Bronchial epithelial cell (primary cell): ENCODE measurements around the gene PRKCH. TPM values are rescaled to one million over a fixed set of nuclear protein-coding genes. Genes with fewer than 3 reads are reported as not detected.

Experiments
- DNase-seq: peaks from one replicate; pipeline ENCODE4 v3.0.0-alpha.2; 2010; ENCODE audit warnings: low read depth
- FAIRE-seq: peaks from 2 replicates; lab custom pipeline; 2011; peaks lifted over from hg19 to GRCh38; lab: Jason Lieb, UNC
- H3K27me3 ChIP-seq: 2 replicates; pipeline ENCODE4 v1.5.1; 2011; ENCODE audit warnings: low read length; ENCODE audit not compliant: control insufficient read depth, insufficient read depth
- H3K36me3 ChIP-seq: 2 replicates; pipeline ENCODE4 v1.5.1; 2011; ENCODE audit warnings: low read length; ENCODE audit not compliant: control insufficient read depth, insufficient read depth
- H3K4me3 ChIP-seq: 2 replicates; pipeline ENCODE4 v1.5.1; 2011; ENCODE audit warnings: mild to moderate bottlenecking, low read depth, low read length, control low read depth
- CTCF ChIP-seq: IDR thresholded peaks from 2 replicates; pipeline ENCODE4 v1.5.1; 2011; ENCODE audit warnings: mild to moderate bottlenecking, moderate library complexity, low read length, control low read depth, inconsistent platforms; ENCODE audit not compliant: insufficient read depth, severe bottlenecking
- total RNA-seq: library from RNA; depleted of rRNA; stranded (reverse); fragments of >200 nt; gene quantifications from 2 replicates; pipeline ENCODE4 v1.2.1, GENCODE V29; 2014

Gene PRKCH
- total RNA-seq, 1 donor from 2014 or later = 24.5 TPM

DNA sequence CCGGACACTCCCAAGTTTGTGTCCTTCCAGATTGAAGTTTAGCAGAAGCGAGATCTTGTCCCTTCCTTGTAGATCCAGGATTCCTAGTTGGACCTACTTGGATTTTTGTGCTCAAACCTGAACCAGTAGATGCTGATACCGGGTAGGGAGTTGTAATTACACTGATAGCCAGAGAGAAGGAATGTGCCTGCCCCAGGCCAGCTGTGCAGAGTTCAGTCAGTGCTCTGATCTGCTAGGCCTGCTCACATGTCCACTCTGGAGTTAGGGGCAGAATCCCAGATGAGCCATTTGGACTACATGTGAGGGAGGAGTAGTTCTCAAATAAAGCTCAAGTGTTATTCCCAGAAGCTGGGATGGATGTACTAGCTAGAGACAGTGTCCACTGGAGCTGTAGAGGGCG lies 65.7 kb downstream of the PRKCH start:
- no peaks in the 10 kb centered on the region for H3K27me3 ChIP-seq
- DNase-seq = no peak
- FAIRE-seq = no peak
- no peak overlapping the region for H3K4me3 ChIP-seq
- no peaks in the 10 kb centered on the region for H3K36me3 ChIP-seq
- no peak for TF ChIP-seq CTCF

DNA sequence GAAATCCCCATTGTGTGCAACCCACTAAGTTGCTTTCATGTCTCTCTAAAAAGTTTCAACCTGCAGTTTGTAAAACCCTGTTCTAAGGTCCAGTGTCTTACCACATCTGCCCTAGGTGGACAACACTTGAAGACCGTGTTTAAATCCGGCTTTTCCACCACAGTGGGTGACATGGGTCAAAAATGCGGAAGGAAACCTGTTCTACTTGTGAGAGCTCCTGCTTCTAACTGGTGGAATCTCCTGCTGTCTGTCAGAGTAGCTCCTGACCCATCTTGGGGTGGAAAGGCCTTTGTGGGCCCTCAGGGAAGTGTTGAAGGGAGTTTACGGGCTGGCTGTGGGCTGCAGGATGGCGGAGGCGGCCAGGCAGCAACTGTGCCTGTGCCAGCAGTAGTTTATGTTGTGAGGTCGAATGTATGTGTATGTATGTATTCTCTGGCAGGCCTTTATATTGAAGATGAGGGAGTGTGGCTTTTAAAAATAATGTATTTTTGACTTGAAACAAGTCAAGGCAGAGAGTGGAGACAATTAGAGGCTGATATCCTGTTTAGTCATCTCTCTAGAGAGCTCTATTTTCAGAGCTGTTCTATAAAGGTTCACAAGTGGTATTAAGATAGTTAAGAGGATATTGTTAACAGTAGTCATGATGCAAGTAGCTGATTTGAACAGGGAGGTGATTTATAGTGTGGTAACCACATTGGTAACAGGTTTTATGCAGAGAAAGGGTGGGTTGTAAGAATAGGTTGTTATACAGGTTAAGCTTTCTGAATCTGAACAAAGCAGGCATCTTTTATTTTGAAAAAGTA lies 67.0 kb downstream of the PRKCH start:
- Histone ChIP-seq H3K4me3 (no peak overlapping the region), H3K27me3 (no peaks in the 10 kb centered on the region), H3K36me3 (no peaks in the 10 kb centered on the region)
- DNase-seq = peak; percentile 91
- no peak for TF ChIP-seq CTCF
- FAIRE-seq = peak; percentile 7

DNA sequence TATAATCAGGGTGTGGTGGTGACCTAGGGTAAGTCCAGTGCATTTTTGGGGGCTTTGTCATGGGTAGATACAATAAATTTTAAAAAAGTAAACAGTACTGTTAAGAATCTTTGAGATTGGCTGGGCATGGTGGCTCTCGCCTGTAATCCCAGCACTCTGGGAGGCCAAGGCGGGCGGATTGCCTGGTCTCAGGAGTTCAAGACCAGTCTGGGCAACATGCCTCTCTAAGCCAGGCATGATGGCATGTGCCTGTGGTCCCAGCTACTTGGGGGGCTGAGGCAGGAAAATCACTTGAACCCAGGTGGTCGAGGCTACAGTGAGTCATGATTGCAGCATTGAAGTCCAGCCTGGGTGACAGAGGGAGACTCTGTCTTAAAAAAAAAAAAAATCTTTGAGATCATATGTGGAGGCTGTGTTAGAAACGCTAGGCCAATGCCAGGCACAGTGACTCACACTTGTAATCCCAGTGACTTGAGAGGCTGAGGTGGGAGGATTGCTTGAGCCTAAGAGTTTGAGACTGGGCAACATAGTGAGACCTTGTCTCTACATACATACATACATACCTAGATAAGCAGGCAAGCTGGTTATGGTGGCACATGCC lies 67.7 kb downstream of the PRKCH start:
- Histone ChIP-seq H3K4me3 (no peak overlapping the region), H3K36me3 (no peaks in the 10 kb centered on the region), H3K27me3 (no peaks in the 10 kb centered on the region)
- no peak for TF ChIP-seq CTCF
- DNase-seq (peak; percentile 69), FAIRE-seq (no peak)

DNA sequence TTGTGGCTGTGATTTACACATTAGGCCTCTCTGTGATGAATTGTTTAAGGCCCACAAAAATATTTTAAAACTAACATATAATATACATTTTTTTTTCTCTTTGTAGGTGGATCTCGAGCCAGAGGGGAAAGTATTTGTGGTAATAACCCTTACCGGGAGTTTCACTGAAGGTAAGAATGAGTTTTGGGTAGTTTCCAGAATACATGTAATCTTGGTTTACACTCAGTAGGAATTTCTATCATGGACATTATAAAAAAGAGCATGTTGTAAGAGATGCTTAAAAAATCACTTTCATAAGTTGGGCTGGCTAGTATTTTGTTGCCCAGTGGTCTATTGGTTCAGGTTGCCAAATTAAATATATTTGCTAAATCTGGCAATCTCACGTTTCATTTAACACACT lies 69.7 kb downstream of the PRKCH start:
- no peak overlapping the region for H3K4me3 ChIP-seq
- H3K27me3 ChIP-seq = no peaks in the 10 kb centered on the region
- DNase-seq = no peak
- no peaks in the 10 kb centered on the region for H3K36me3 ChIP-seq
- TF ChIP-seq CTCF = no peak
- no peak for FAIRE-seq

GRCh38 chr14:61392297-61392696 lies 70.9 kb downstream of the PRKCH start:
- DNase-seq = no peak
- Histone ChIP-seq H3K36me3 (no peaks in the 10 kb centered on the region), H3K4me3 (no peak overlapping the region), H3K27me3 (no peaks in the 10 kb centered on the region)
- no peak for TF ChIP-seq CTCF
- FAIRE-seq = no peak
